ACHN (cell line): ENCODE results near the gene FMO2.

ENCODE experiments used
- DNase-seq: peaks from one replicate; pipeline ENCODE4 v3.0.0-alpha.2; 2015
- in situ Hi-C: cut with HindIII; loops from 2 replicates; pipeline ENCODE4 v1.10.0; 2017; ENCODE audit warnings: low sequenced_read_pairs, low pct_ligation_motif_present, low pct_unique_long_range_greater_than_20kb

Gene FMO2

DNA sequence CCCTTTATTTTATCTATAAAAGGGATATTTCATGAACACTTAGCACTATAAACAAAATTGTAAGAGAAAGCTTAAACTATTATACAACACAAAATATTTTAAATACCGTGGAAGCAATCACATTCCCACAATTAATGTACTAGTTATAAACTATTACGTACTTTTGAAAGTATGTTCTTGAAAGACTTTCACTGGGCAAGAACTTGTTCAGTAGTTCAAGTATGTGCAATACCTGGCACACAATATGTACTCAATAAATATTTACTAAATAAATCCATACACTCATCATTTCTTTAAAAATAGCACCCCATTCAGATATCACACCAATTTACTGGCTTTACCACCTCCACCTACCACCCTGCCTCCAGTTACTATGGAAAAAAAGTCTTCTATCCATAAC lies 12.6 kb upstream of the FMO2 start:
- in situ Hi-C loops, result no loop called here
- DNase-seq, result no peak

DNA sequence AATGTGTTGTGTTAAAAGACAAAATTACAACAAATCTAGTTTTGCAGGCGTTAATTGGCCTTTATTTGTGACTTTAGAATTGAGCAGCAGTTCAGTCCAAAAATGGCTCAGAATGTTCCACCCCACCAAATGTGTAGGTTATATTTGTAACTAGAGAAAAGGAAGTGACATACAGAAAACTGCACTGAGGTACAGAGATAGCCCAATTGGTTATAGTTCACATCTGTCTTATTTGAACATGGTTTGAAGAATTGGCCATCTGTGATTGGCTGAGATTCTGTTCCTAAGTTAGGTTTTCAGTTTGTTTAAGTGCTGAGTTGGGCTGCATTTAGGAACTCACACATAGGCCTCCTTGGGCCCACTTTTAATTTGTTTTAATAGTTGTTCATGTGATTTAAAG lies 12.0 kb upstream of the FMO2 start:
- no peak for DNase-seq
- in situ Hi-C loops, result no loop called here

GRCh38 chr1:171174560-171175294 lies 10.4 kb upstream of the FMO2 start:
- in situ Hi-C loops, result no loop called here
- DNase-seq, result no peak

GRCh38 chr1:171177261-171177660 lies 7.8 kb upstream of the FMO2 start:
- no peak for DNase-seq
- in situ Hi-C loops, result no loop called here

DNA sequence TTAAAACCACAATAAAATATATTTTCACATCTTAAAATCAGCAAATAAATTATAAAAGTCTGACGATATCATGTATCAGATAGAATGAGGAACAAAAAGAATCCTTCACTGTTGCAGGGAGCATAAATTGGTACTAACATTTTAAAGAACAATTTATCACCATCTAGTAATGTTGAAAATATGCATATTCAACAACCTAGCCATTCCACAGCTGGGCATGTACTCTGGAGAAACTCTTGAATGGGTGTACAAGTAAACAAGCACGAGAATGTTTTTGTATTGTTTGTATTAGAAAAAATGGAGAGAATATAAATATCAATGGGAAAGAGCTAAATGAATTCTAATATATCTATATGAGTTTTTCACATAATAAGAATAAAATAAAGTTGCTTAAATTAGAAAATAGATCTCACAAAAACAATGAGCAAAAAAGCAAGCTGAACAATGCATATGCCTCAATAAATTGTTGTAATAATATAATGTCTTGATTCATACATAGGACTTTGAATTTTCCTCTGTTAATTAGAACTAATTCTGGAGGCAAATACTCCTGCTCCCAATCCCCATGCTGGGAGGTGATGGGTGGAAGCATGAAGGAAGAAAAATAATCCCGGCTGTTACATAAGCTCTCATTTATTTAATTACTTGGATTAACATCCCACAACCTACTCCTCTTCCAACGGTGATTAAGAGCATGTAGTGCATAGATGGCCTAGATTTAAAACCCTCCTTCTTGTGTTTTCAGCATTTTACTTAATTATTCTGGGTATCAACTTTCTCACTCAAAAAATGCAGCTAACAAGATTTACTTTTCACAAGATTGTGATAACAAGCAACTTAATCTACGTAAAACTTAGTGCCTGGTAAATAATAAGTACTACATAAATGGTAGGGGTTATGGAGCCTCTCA lies 5.5 kb upstream of the FMO2 start:
- in situ Hi-C loops, result no loop called here
- DNase-seq, result no peak

- in situ Hi-C loops, result no loop called here
- DNase-seq, result no peak
Observed at GRCh38 chr1:171180670-171181069, 4.4 kb upstream of the FMO2 start.

- peak; percentile 71 for DNase-seq
- in situ Hi-C loops, result no loop called here
Observed at GRCh38 chr1:171188388-171189266, 3.5 kb downstream of the FMO2 start.

DNA sequence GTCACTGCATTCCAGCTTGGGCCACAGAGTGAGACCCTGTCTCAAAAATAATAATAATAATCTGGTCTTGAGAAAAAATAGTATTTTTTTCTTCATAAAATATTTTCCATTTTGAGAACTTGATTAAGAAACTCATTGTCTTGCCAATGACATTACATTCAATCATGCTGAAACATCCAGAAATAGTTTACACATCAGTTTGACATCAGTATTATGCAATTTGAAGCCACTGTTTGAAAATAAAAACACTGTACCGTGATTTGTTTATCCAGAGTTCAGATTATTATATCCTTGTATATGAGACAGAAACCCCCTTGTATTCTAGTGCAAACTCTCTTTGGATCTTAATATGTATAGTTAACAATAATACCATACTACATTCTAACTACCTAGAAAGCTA lies 6.9 kb downstream of the FMO2 start:
- in situ Hi-C loops, result no loop called here
- no peak for DNase-seq

DNA sequence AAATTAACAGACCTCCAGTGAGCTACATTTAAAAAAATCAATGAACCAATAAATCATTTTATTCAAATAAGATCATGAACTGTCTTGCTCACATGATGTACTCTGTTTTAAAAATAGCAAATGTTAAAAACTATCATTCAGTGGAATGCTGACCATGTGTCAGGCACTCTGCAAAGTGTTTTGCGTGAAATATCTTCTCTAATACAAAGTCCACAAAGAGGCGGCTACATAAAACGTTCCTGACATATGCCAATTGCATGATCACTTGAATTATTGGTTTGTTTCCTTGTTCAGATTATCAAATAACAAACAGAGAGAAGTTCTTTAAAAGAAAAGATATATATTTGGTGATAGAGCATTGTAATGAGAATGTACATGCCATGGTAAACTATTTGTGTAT lies 10.7 kb downstream of the FMO2 start:
- in situ Hi-C loops, result no loop called here
- DNase-seq, result no peak

- in situ Hi-C loops, result no loop called here
- DNase-seq, result no peak
Observed at GRCh38 chr1:171196351-171196750, 11.3 kb downstream of the FMO2 start.

DNA sequence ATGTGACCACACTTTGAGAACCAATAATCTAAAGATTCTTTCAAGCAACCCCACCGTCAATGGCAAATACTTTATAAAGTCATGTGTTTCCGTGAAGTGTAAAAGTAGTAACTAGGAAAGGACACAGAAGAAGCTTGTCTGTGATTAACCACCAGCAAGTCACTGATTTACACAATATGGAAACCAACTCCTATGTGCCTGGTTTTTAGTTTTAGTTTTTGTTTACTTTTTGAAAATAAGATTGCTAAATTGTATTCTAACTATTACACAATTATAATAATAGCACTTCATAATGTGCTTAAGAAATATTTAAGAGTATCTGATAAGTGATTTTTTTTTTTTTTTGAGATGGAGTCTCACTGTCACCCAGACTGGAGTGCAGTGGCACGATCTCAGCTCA lies 13.0 kb downstream of the FMO2 start:
- no peak for DNase-seq
- in situ Hi-C loops, result no loop called here

GRCh38 chr1:171204296-171204695 lies 19.2 kb downstream of the FMO2 start:
- in situ Hi-C loops, result no loop called here
- no peak for DNase-seq

- DNase-seq, result no peak
- in situ Hi-C loops, result no loop called here
Observed at GRCh38 chr1:171206204-171206977, 21.3 kb downstream of the FMO2 start.

DNA sequence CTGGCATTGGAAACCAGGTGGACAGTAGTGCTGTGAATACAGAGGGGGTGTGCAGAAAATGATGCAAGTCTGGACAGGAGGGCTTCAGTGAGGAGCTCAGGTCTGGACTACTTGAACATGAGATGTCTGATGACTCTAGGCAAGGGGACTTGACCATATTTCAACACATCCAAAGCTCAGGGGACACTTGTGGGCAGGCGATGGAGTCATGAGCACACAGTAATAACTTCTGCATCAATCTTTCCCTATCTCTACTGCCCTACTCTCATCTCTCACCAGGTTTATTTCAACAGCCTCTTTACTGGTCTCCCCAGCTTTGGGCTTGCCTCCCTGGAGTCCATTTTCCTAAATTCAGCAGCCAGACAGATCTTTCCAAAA lies 21.9 kb downstream of the FMO2 start:
- no peak for DNase-seq
- in situ Hi-C loops, result no loop called here

GRCh38 chr1:171207377-171207776 lies 22.3 kb downstream of the FMO2 start:
- in situ Hi-C loops, result no loop called here
- no peak for DNase-seq

DNA sequence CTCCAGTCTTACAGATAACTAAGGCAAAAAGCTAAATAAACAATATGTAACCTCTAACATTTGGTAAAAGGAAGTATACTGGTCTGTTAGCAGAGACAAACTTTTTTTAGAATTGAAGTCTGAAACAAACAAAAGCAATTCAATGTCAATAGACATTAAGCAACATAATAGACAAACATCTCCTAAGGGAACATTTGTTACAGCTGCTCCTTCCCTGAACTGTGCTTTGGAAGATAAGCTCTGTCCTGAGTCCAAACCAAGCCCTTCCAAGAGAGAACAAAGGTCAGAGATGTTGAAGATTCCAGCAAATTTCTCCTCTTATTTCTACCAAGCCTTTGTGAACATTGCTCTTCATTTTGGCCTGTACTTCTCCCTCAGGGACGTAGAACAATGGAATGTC lies 25.3 kb downstream of the FMO2 start:
- DNase-seq, result no peak
- in situ Hi-C loops, result no loop called here

DNA sequence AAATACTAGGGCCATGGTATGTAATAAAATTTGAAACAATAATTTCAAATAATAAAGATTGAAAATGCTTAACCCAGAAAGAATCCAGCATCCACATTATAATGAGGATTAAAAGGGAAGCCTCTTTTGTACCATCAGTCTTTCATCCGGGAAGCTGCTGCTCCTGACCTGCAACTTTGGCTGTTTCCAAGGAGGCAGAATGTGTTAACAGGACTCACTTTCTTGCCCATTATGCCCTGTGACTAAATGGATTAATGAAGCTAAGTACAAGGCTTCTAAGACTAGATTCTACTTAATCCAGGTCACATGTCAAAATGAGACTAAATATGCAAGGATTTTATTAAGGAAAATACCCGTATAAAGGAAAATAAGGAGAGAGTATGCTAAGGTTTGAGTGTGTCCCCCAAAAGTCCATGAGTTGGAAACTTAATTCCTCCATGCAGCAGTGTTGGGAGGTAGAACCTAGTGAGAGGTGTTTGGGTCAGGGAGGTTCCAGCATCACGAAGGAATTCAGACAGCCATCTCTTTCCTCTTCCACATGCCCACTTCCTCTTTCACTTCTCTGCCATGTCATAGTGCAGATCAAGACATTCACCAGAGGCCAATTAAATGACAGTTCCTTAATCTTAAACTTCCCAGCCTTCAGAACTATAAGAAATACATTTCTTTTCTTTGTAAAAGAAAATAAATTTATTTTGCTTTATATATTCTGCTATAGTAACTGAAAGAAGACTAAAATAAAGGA lies 27.7 kb downstream of the FMO2 start:
- in situ Hi-C loops, result no loop called here
- DNase-seq, result no peak
